Measurements from ENCODE around the gene THUMPD3.

THUMPD3 gene

DNA sequence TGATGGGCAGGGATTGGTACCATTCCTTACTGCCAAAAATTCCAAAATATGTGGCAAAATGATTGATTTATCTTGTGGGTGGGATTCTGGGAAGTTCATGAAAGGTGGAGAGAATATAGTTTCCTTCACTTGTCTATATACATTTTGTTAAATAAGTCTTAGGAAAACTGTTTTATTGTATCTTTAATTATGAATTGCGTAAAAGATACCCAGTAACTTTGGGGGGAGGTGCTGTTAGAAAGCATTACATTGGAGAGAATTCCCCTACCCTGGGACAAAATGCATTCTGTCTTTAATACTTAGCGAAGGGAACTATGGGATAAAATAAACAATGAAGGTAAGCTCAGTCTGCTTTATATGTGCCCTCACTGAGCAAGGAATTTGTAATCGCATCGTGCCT, 39.1 kb downstream of the THUMPD3 start:
- ChIA-PET POLR2A (interaction anchor here (2.2 kb wide), 1 partner anchor 39 kb away, joined by 11 read pairs; the partner anchor contains the start of gene THUMPD3), CTCF (interaction anchor here (1.0 kb wide), 1 partner anchor 22 kb away, joined by 3 read pairs; no protein-coding TSS in a partner anchor)
- TF ChIP-seq PKNOX1 (IDR thresholded peaks at IDR 0.05), result peak; percentile 65
- no peak for TF ChIP-seq ELF4 (IDR thresholded peaks at IDR 0.05)
- DNase-seq (ENCODE audit: extremely low spot score), result no peak

GRCh38 chr3:9402410-9403228, 39.8 kb downstream of the THUMPD3 start:
- POLR2A ChIA-PET, result interaction anchor here (2.2 kb wide), 1 partner anchor 40 kb away, joined by 11 read pairs; the partner anchor contains the start of gene THUMPD3
- TF ChIP-seq CTBP1 (IDR thresholded peaks at IDR 0.05; ENCODE audit: borderline replicate concordance) (0 out of 2 replicates have a peak, but pooled peaks have one; percentile 48), PKNOX1 (IDR thresholded peaks at IDR 0.05) (peak; percentile 76), NFRKB (IDR thresholded peaks at IDR 0.05) (no peak), SUZ12 (IDR thresholded peaks at IDR 0.05) (no peak)
- peak; percentile 48 for DNase-seq (ENCODE audit: extremely low spot score)
- CTCF ChIA-PET, result interaction anchor here (0.9 to 1.1 kb wide), 3 partner anchors 14 to 21 kb away, joined by 3 to 11 read pairs (median 6); no protein-coding TSS in a partner anchor

GRCh38 chr3:9403463-9403862, 40.6 kb downstream of the THUMPD3 start:
- ChIA-PET CTCF (interaction anchor here (0.9 to 1.1 kb wide), 2 partner anchors 13 to 16 kb away, joined by 6 to 11 read pairs; no protein-coding TSS in a partner anchor), POLR2A (interaction anchor here (2.2 kb wide), 1 partner anchor 40 kb away, joined by 11 read pairs; the partner anchor contains the start of gene THUMPD3)
- no peak for DNase-seq (ENCODE audit: extremely low spot score)
- TF ChIP-seq LEF1 (IDR thresholded peaks at IDR 0.05; ENCODE audit: borderline replicate concordance) (no peak), HDGF (IDR thresholded peaks at IDR 0.05; ENCODE audit: borderline replicate concordance) (no peak), ARNT (IDR thresholded peaks at IDR 0.05) (no peak), PKNOX1 (IDR thresholded peaks at IDR 0.05) (no peak), SP1 (IDR thresholded peaks at IDR 0.05) (no peak), ELF4 (IDR thresholded peaks at IDR 0.05) (no peak), TARDBP (IDR thresholded peaks at IDR 0.05) (no peak), ZNF384 (IDR thresholded peaks at IDR 0.05) (no peak), L3MBTL2 (conservative IDR thresholded peaks at IDR 0.05) (no peak)

DNA sequence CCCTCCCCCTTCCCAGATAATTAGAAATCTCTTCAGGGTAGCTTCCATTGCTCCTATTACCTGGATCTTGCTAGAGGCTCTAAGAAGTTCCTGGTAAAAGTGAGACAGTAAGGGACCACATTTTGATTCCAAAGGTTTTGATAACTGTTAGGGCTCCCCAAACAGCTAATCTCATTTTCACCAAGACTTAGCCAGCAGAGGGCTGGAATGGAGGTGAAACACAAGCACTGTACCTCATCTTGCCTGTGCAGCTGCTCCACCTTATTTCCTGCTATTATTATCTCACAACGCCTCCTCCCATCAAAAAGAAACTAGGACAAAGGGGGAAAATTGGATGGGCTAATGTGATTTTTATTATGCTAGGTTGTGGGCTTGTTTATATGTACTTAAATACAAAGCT, 41.8 kb downstream of the THUMPD3 start:
- POLR2A ChIA-PET, result interaction anchor here (1.4 to 1.9 kb wide), 2 partner anchors 8 to 42 kb away, joined by 4 to 8 read pairs; partner anchors contain the start of gene THUMPD3
- TF ChIP-seq NFRKB (IDR thresholded peaks at IDR 0.05), result no peak
- no peak for TF ChIP-seq L3MBTL2 (conservative IDR thresholded peaks at IDR 0.05)
- TF ChIP-seq HDGF (IDR thresholded peaks at IDR 0.05; ENCODE audit: borderline replicate concordance), result no peak
- TF ChIP-seq FOXA1 (IDR thresholded peaks at IDR 0.05), result no peak
- TF ChIP-seq ARNT (IDR thresholded peaks at IDR 0.05), result no peak
- TF ChIP-seq TARDBP (IDR thresholded peaks at IDR 0.05), result no peak
- TF ChIP-seq FOXM1 (IDR thresholded peaks at IDR 0.05; ENCODE audit: borderline replicate concordance), result no peak
- TF ChIP-seq FOXK2 (IDR thresholded peaks at IDR 0.05), result no peak
- TF ChIP-seq CTBP1 (IDR thresholded peaks at IDR 0.05; ENCODE audit: borderline replicate concordance), result no peak
- TF ChIP-seq SP1 (IDR thresholded peaks at IDR 0.05), result no peak
- no peak for TF ChIP-seq LEF1 (IDR thresholded peaks at IDR 0.05; ENCODE audit: borderline replicate concordance)
- CTCF ChIA-PET, result no interaction called here
- no peak for DNase-seq (ENCODE audit: extremely low spot score)

DNA sequence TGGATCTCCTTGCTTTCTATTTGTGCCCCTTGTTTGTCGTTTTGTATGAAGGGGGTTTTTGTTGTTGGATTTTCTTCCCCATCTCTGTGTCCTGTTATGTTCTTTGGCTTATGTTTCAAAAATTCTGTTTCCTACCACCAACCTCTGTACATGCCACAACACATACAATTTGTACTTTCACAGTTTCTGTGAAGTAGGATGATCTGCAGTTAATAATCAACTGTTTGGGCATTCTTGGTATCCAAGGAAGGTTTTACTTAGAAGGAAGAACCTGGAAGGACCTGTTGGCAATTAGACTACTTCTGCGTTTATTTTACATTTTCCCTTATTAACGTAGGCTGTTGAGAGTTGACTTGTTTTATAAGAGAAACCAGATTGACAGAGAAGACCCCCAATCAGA, 42.9 kb downstream of the THUMPD3 start:
- ChIA-PET POLR2A (interaction anchor here (1.9 kb wide), 1 partner anchor 10 kb away, joined by 8 read pairs; no protein-coding TSS in a partner anchor), CTCF (no interaction called here)
- TF ChIP-seq FOXA1 (IDR thresholded peaks at IDR 0.05) (no peak), FOXM1 (IDR thresholded peaks at IDR 0.05; ENCODE audit: borderline replicate concordance) (no peak), L3MBTL2 (conservative IDR thresholded peaks at IDR 0.05) (no peak), TARDBP (IDR thresholded peaks at IDR 0.05) (no peak), BHLHE40 (IDR thresholded peaks at IDR 0.05; ENCODE audit: borderline replicate concordance) (no peak), HDGF (IDR thresholded peaks at IDR 0.05; ENCODE audit: borderline replicate concordance) (no peak), SUZ12 (IDR thresholded peaks at IDR 0.05) (no peak), ARNT (IDR thresholded peaks at IDR 0.05) (no peak), SP1 (IDR thresholded peaks at IDR 0.05) (no peak), ELF4 (IDR thresholded peaks at IDR 0.05) (no peak), CTBP1 (IDR thresholded peaks at IDR 0.05; ENCODE audit: borderline replicate concordance) (no peak), FOXK2 (IDR thresholded peaks at IDR 0.05) (no peak), LEF1 (IDR thresholded peaks at IDR 0.05; ENCODE audit: borderline replicate concordance) (no peak), NFRKB (IDR thresholded peaks at IDR 0.05) (no peak), ZNF384 (IDR thresholded peaks at IDR 0.05) (no peak), PKNOX1 (IDR thresholded peaks at IDR 0.05) (no peak)
- no peak for DNase-seq (ENCODE audit: extremely low spot score)
